HepG2 (cell line): ENCODE measurements around the gene INTS2. TPM values are rescaled to one million over a fixed set of nuclear protein-coding genes. Genes with fewer than 3 reads are reported as not detected.

ENCODE experiments used
- ATM ChIP-seq: fragments of 450-650 bp; IDR thresholded peaks from 2 replicates; pipeline ENCODE4 v1.7.1; 2017; ENCODE audit warnings: mild to moderate bottlenecking, borderline replicate concordance
- ELF3 ChIP-seq: IDR thresholded peaks from 2 replicates; pipeline ENCODE4 v1.6.1; 2016; ENCODE audit warnings: missing genetic modification reagents, missing compliant biosample characterization
- GATAD1 ChIP-seq: IDR thresholded peaks from 2 replicates; pipeline ENCODE4 v1.6.1; 2016; ENCODE audit warnings: missing genetic modification reagents, missing compliant biosample characterization
- GTF3A ChIP-seq: sonication (generic); formaldehyde crosslinking; conservative IDR thresholded peaks from 2 replicates; pipeline ENCODE4 v1.4.0; 2020; ENCODE audit warnings: mild to moderate bottlenecking, missing genetic modification reagents
- HNRNPLL ChIP-seq: fragments of 200-400 bp; formaldehyde crosslinking; IDR thresholded peaks from 2 replicates; pipeline ENCODE4 v1.6.1; 2017; ENCODE audit warnings: mild to moderate bottlenecking, low read depth, low read length; ENCODE audit not compliant: poor library complexity, severe bottlenecking
- HOXA7 ChIP-seq: sonication (generic); formaldehyde crosslinking; IDR thresholded peaks from 2 replicates; pipeline ENCODE4 v1.8.1; 2022; ENCODE audit warnings: mild to moderate bottlenecking, missing genetic modification reagents, moderate library complexity
- KDM4B ChIP-seq: sonication (generic); formaldehyde crosslinking; IDR thresholded peaks from 2 replicates; pipeline ENCODE4 v1.4.0; 2020; ENCODE audit warnings: missing genetic modification reagents
- MIER3 ChIP-seq: IDR thresholded peaks from 2 replicates; pipeline ENCODE4 v1.6.1; 2016; ENCODE audit warnings: missing compliant biosample characterization, borderline replicate concordance
- MXI1 ChIP-seq: IDR thresholded peaks from 3 replicates; pipeline ENCODE4 v1.6.1; 2012; ENCODE audit warnings: low read depth, low read length, inconsistent platforms, borderline replicate concordance
- PLRG1 ChIP-seq: fragments of 450-650 bp; conservative IDR thresholded peaks from 2 replicates; pipeline ENCODE4 v1.6.1; 2016
- SCMH1 ChIP-seq: sonication (generic); formaldehyde crosslinking; IDR thresholded peaks from 2 replicates; pipeline ENCODE4 v1.9.0; 2021; ENCODE audit warnings: missing genetic modification reagents, mild to moderate bottlenecking, borderline replicate concordance
- SMARCE1 ChIP-seq: fragments of 450-650 bp; IDR thresholded peaks from 2 replicates; pipeline ENCODE4 v1.6.1; 2017; ENCODE audit warnings: borderline replicate concordance
- ZFP1 ChIP-seq: IDR thresholded peaks from 2 replicates; pipeline ENCODE4 v1.6.1; 2016
- ZKSCAN5 ChIP-seq: sonication (generic); formaldehyde crosslinking; IDR thresholded peaks from 2 replicates; pipeline ENCODE4 v1.5.1; 2020; ENCODE audit warnings: mild to moderate bottlenecking, missing genetic modification reagents
- ZNF607 ChIP-seq: sonication (generic); formaldehyde crosslinking; IDR thresholded peaks from 2 replicates; pipeline ENCODE4 v1.5.1; 2020; ENCODE audit warnings: missing genetic modification reagents, mild to moderate bottlenecking, borderline replicate concordance
- ZNF644 ChIP-seq: IDR thresholded peaks from 2 replicates; pipeline ENCODE4 v1.6.1; 2016; ENCODE audit warnings: low read depth
- ZNF782 ChIP-seq: sonication (generic); formaldehyde crosslinking; IDR thresholded peaks from 2 replicates; pipeline ENCODE4 v1.4.0; 2020; ENCODE audit warnings: missing genetic modification reagents, mild to moderate bottlenecking, borderline replicate concordance
- ZNF878 ChIP-seq: sonication (generic); formaldehyde crosslinking; IDR thresholded peaks from 2 replicates; pipeline ENCODE4 v1.8.1; 2023; ENCODE audit warnings: mild to moderate bottlenecking, missing genetic modification reagents, moderate library complexity
- ZNF891 ChIP-seq: sonication (generic); formaldehyde crosslinking; IDR thresholded peaks from 2 replicates; pipeline ENCODE4 v1.5.0; 2020; ENCODE audit warnings: mild to moderate bottlenecking, missing genetic modification reagents
- polyA plus RNA-seq, 8 experiments: library from polyadenylated mRNA; depleted of rRNA in 3 of 8; stranded (reverse) in 7 of 8; unstranded in 1 of 8; fragments of >200 nt; fragmentation: Illumina TruSeq in 4 of 8; extraction: Trizol in 4 of 8; gene quantifications; 2 replicates each; pipeline versions ENCODE4 v1.2.1 to v1.2.3, GENCODE V29; 2011 to 2016; ENCODE audit warnings: low read depth in 4 of 8, missing spikeins in 1 of 8, mixed read lengths in 1 of 8; ENCODE audit not compliant: insufficient read depth in 1 of 8
- total RNA-seq, 5 experiments: library from RNA; depleted of rRNA; stranded (reverse); fragments of >200 nt; fragmentation: Illumina TruSeq; extraction: Trizol; gene quantifications; 2 replicates each; pipeline ENCODE4 v1.2.3, GENCODE V29; 2016; ENCODE audit warnings: low read depth in 1 of 5
- TF ChIP-seq, protein P1 (sequence below): sonication (generic); formaldehyde crosslinking; IDR thresholded peaks from 2 replicates; pipeline ENCODE4 v1.4.0; 2020; ENCODE audit warnings: low read depth, mild to moderate bottlenecking, missing genetic modification reagents
- TF ChIP-seq, protein P2 (sequence below): IDR thresholded peaks from 2 replicates; pipeline ENCODE4 v1.6.1; 2016; ENCODE audit warnings: low read depth, missing genetic modification reagents, missing compliant biosample characterization
- TF ChIP-seq, protein P3 (sequence below): sonication (generic); formaldehyde crosslinking; IDR thresholded peaks from 2 replicates; pipeline ENCODE4 v1.4.0; 2020; ENCODE audit warnings: missing genetic modification reagents
- TF ChIP-seq, protein P4 (sequence below): sonication (generic); formaldehyde crosslinking; IDR thresholded peaks from 2 replicates; pipeline ENCODE4 v1.4.0; 2020; ENCODE audit warnings: missing genetic modification reagents

INTS2 gene
- total and polyA plus RNA-seq, 2 of the 13 experiments (the other 11 are each of a cell fraction or from before 2014, with no cell fraction given): 20.5 to 30.2 TPM

GRCh38 chr17:61928101-61928436 is 287 bp upstream of the INTS2 start (continued):
- TF ChIP-seq, protein P1, sequence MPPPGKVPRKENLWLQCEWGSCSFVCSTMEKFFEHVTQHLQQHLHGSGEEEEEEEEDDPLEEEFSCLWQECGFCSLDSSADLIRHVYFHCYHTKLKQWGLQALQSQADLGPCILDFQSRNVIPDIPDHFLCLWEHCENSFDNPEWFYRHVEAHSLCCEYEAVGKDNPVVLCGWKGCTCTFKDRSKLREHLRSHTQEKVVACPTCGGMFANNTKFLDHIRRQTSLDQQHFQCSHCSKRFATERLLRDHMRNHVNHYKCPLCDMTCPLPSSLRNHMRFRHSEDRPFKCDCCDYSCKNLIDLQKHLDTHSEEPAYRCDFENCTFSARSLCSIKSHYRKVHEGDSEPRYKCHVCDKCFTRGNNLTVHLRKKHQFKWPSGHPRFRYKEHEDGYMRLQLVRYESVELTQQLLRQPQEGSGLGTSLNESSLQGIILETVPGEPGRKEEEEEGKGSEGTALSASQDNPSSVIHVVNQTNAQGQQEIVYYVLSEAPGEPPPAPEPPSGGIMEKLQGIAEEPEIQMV: no peak
- no peak for TF ChIP-seq ATM
- no peak for TF ChIP-seq PLRG1
- no peak; the same call in 1 of the 2 replicates for TF ChIP-seq ZNF607 (CRISPR knock-in tag)
- no peak; the same call in 1 of the 2 replicates for TF ChIP-seq ELF3 (CRISPR knock-in tag)
- TF ChIP-seq SMARCE1: no peak
- no peak for TF ChIP-seq MIER3 (CRISPR knock-in tag)
- TF ChIP-seq ZFP1 (CRISPR knock-in tag): no peak
- peak; percentile 1; the same call in 1 of the 3 replicates for TF ChIP-seq MXI1
- no peak for TF ChIP-seq KDM4B (CRISPR knock-in tag)
- TF ChIP-seq GTF3A: 0 out of 2 replicates have a peak, but pooled peaks have one; percentile 4
- TF ChIP-seq GATAD1: no peak
- TF ChIP-seq, protein P2, sequence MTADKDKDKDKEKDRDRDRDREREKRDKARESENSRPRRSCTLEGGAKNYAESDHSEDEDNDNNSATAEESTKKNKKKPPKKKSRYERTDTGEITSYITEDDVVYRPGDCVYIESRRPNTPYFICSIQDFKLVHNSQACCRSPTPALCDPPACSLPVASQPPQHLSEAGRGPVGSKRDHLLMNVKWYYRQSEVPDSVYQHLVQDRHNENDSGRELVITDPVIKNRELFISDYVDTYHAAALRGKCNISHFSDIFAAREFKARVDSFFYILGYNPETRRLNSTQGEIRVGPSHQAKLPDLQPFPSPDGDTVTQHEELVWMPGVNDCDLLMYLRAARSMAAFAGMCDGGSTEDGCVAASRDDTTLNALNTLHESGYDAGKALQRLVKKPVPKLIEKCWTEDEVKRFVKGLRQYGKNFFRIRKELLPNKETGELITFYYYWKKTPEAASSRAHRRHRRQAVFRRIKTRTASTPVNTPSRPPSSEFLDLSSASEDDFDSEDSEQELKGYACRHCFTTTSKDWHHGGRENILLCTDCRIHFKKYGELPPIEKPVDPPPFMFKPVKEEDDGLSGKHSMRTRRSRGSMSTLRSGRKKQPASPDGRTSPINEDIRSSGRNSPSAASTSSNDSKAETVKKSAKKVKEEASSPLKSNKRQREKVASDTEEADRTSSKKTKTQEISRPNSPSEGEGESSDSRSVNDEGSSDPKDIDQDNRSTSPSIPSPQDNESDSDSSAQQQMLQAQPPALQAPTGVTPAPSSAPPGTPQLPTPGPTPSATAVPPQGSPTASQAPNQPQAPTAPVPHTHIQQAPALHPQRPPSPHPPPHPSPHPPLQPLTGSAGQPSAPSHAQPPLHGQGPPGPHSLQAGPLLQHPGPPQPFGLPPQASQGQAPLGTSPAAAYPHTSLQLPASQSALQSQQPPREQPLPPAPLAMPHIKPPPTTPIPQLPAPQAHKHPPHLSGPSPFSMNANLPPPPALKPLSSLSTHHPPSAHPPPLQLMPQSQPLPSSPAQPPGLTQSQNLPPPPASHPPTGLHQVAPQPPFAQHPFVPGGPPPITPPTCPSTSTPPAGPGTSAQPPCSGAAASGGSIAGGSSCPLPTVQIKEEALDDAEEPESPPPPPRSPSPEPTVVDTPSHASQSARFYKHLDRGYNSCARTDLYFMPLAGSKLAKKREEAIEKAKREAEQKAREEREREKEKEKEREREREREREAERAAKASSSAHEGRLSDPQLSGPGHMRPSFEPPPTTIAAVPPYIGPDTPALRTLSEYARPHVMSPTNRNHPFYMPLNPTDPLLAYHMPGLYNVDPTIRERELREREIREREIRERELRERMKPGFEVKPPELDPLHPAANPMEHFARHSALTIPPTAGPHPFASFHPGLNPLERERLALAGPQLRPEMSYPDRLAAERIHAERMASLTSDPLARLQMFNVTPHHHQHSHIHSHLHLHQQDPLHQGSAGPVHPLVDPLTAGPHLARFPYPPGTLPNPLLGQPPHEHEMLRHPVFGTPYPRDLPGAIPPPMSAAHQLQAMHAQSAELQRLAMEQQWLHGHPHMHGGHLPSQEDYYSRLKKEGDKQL (CRISPR knock-in tag): no peak
- TF ChIP-seq, protein P3, sequence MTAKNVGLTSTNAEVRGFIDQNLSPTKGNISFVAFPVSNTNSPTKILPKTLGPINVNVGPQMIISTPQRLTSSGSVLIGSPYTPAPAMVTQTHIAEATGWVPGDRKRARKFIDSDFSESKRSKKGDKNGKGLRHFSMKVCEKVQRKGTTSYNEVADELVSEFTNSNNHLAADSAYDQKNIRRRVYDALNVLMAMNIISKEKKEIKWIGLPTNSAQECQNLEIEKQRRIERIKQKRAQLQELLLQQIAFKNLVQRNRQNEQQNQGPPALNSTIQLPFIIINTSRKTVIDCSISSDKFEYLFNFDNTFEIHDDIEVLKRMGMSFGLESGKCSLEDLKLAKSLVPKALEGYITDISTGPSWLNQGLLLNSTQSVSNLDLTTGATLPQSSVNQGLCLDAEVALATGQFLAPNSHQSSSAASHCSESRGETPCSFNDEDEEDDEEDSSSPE (CRISPR knock-in tag): peak; percentile 1; the same call in 1 of the 2 replicates
- no peak for TF ChIP-seq SCMH1 (CRISPR knock-in tag)
- TF ChIP-seq, protein P4, sequence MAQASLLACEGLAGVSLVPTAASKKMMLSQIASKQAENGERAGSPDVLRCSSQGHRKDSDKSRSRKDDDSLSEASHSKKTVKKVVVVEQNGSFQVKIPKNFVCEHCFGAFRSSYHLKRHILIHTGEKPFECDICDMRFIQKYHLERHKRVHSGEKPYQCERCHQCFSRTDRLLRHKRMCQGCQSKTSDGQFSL (CRISPR knock-in tag): no peak
- TF ChIP-seq ZNF644 (CRISPR knock-in tag): no peak
- TF ChIP-seq HOXA7 (CRISPR knock-in tag): no peak
- no peak for TF ChIP-seq ZNF891 (CRISPR knock-in tag)
- TF ChIP-seq ZKSCAN5 (CRISPR knock-in tag): no peak
- TF ChIP-seq HNRNPLL: no peak
- no peak for TF ChIP-seq ZNF878
- TF ChIP-seq ZNF782 (CRISPR knock-in tag): no peak
